IMR-90 (cell line): ENCODE data around the gene TCP1.

ENCODE experiments used
- CHD1 ChIP-seq: IDR thresholded peaks from 2 replicates; pipeline ENCODE4 v1.6.1; 2012; ENCODE audit warnings: low read depth, low read length, improper control_type of control experiment
- MAZ ChIP-seq: IDR thresholded peaks from 2 replicates; pipeline ENCODE4 v1.6.1; 2012; ENCODE audit warnings: low read depth, mild to moderate bottlenecking, low read length, improper control_type of control experiment, moderate library complexity, borderline replicate concordance
- POLR2A ChIP-seq: IDR thresholded peaks from 2 replicates; pipeline ENCODE4 v1.6.1; 2012; ENCODE audit warnings: mild to moderate bottlenecking, low read depth, low read length
- RAD21 ChIP-seq: IDR thresholded peaks from 2 replicates; pipeline ENCODE4 v1.6.1; 2012; ENCODE audit warnings: low read length, improper control_type of control experiment
- TF ChIP-seq, protein P1 (sequence below): conservative IDR thresholded peaks from 2 replicates; pipeline ENCODE4 v1.5.1; 2012; ENCODE audit warnings: mild to moderate bottlenecking, low read depth, low read length, improper control_type of control experiment

DNA sequence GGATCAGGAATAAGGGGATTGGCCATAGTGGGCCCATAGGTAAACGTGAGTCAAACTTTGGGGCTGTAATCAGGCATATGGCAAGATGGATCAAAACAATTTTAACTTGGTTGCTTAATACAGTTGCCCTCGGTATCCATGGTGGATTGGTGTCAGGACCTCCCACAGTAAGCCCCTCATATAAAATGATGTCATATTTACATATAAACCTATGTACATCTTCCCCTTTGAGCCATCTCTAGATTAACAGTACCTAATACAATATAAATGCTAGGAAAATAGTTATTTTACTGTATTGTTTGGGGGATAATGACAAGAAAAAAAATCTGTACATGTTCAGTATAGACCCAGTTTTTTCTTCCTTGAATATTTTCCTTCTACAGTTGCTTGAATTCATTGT is 35.0 kb downstream of the TCP1 start:
- TF ChIP-seq, protein P1, sequence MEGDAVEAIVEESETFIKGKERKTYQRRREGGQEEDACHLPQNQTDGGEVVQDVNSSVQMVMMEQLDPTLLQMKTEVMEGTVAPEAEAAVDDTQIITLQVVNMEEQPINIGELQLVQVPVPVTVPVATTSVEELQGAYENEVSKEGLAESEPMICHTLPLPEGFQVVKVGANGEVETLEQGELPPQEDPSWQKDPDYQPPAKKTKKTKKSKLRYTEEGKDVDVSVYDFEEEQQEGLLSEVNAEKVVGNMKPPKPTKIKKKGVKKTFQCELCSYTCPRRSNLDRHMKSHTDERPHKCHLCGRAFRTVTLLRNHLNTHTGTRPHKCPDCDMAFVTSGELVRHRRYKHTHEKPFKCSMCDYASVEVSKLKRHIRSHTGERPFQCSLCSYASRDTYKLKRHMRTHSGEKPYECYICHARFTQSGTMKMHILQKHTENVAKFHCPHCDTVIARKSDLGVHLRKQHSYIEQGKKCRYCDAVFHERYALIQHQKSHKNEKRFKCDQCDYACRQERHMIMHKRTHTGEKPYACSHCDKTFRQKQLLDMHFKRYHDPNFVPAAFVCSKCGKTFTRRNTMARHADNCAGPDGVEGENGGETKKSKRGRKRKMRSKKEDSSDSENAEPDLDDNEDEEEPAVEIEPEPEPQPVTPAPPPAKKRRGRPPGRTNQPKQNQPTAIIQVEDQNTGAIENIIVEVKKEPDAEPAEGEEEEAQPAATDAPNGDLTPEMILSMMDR: no peak
- TF ChIP-seq CHD1: no peak
- no peak for TF ChIP-seq MAZ
- TF ChIP-seq POLR2A: no peak
- no peak for TF ChIP-seq RAD21
